GM12878 (cell line): ENCODE data around the gene RNU1-2. TPM values are rescaled to one million over a fixed set of nuclear protein-coding genes. Genes with fewer than 3 reads are reported as not detected.
A peak's percentile ranks its signal among the peaks of the same experiment; 100 is the strongest.

Source experiments
- ATF2 ChIP-seq: IDR thresholded peaks from 2 replicates; pipeline ENCODE4 v1.6.1; 2012; ENCODE audit warnings: low read length, inconsistent platforms
- BCL11A ChIP-seq: IDR thresholded peaks from 2 replicates; pipeline ENCODE4 v1.6.1; 2011; ENCODE audit warnings: low read depth, low read length
- BCLAF1 ChIP-seq: fragments of 450-650 bp; IDR thresholded peaks from 2 replicates; pipeline ENCODE4 v1.6.1; 2017; ENCODE audit warnings: antibody characterized with exemption, mild to moderate bottlenecking, moderate library complexity
- BHLHE40 ChIP-seq, 2 experiments: fragments of 450-650 bp in 1 of 2; IDR thresholded peaks; 2 replicates each; pipeline ENCODE4 v1.6.1; 2011 to 2017; ENCODE audit warnings: low read depth in 2 of 2, borderline replicate concordance in 1 of 2, improper control_type of control experiment in 1 of 2, low read length in 1 of 2, mild to moderate bottlenecking in 1 of 2
- BMI1 ChIP-seq: fragments of 450-650 bp; IDR thresholded peaks from 2 replicates; pipeline ENCODE4 v1.6.1; 2016; ENCODE audit warnings: mild to moderate bottlenecking, moderate library complexity, borderline replicate concordance
- CREM ChIP-seq: IDR thresholded peaks from 2 replicates; pipeline ENCODE4 v1.6.1; 2014; ENCODE audit warnings: antibody characterized with exemption, low read depth
- ETV6 ChIP-seq, 2 experiments: fragments of 450-650 bp in 1 of 2; IDR thresholded peaks in 1 of 2; conservative IDR thresholded peaks in 1 of 2; 2 replicates each; pipeline ENCODE4 v1.6.1; 2014; ENCODE audit warnings: antibody characterized with exemption in 1 of 2, borderline replicate concordance in 1 of 2, low read depth in 1 of 2, mild to moderate bottlenecking in 1 of 2, moderate library complexity in 1 of 2
- GABPA ChIP-seq: IDR thresholded peaks from 2 replicates; pipeline ENCODE4 v1.6.1; 2014; ENCODE audit warnings: antibody characterized with exemption, low read depth, mild to moderate bottlenecking, inconsistent platforms
- MEF2B ChIP-seq: fragments of 450-650 bp; IDR thresholded peaks from 2 replicates; pipeline ENCODE4 v1.6.1; 2018; ENCODE audit warnings: mild to moderate bottlenecking, moderate library complexity; ENCODE audit not compliant: partially characterized antibody, poor library complexity, severe bottlenecking
- MTA3 ChIP-seq: IDR thresholded peaks from 2 replicates; pipeline ENCODE4 v1.6.1; 2012; ENCODE audit warnings: low read length, inconsistent platforms, borderline replicate concordance
- NBN ChIP-seq: fragments of 450-650 bp; IDR thresholded peaks from 2 replicates; pipeline ENCODE4 v1.6.1; 2016
- NFIC ChIP-seq: IDR thresholded peaks from 2 replicates; pipeline ENCODE4 v1.6.1; 2012; ENCODE audit warnings: low read depth, mild to moderate bottlenecking, inconsistent platforms, low read length, moderate library complexity
- POLR2AphosphoS2 ChIP-seq: IDR thresholded peaks from 2 replicates; pipeline ENCODE4 v1.6.1; 2011; ENCODE audit warnings: low read depth, mild to moderate bottlenecking, low read length, improper control_type of control experiment, moderate library complexity
- POLR2AphosphoS5 ChIP-seq: IDR thresholded peaks from 2 replicates; pipeline ENCODE4 v1.6.1; 2011; ENCODE audit warnings: mild to moderate bottlenecking, low read length, inconsistent platforms
- ZBTB4 ChIP-seq: fragments of 450-650 bp; formaldehyde crosslinking; IDR thresholded peaks from 2 replicates; pipeline ENCODE4 v1.4.0; 2022; ENCODE audit warnings: mild to moderate bottlenecking, moderate library complexity
- ZNF24 ChIP-seq: fragments of 450-650 bp; IDR thresholded peaks from 2 replicates; pipeline ENCODE4 v1.6.1; 2017; ENCODE audit warnings: antibody characterized with exemption, mild to moderate bottlenecking
- ZNF687 ChIP-seq: fragments of 450-650 bp; IDR thresholded peaks from 2 replicates; pipeline ENCODE4 v1.6.1; 2017; ENCODE audit warnings: mild to moderate bottlenecking, moderate library complexity
- polyA plus RNA-seq, 11 experiments: library from polyadenylated mRNA; depleted of rRNA in 4 of 11; unstranded in 6 of 11; stranded (reverse) in 5 of 11; fragments of >200 nt; fragmentation: Nextera tagmentation in 4 of 11; fragmentation: Illumina TruSeq in 1 of 11; extraction: Ambion mirVana in 4 of 11; extraction: Trizol in 1 of 11; gene quantifications; 1 replicate in 1 of 11; 2 replicates in 10 of 11; pipeline versions ENCODE4 v1.2.1 to v1.2.3, GENCODE V29; 2011 to 2016; ENCODE audit warnings: inconsistent platforms in 2 of 11, missing spikeins in 2 of 11, low read depth in 1 of 11
- total RNA-seq, 4 experiments: library from RNA; depleted of rRNA in 3 of 4; stranded (reverse); fragments of >200 nt in 3 of 4; fragmentation: Illumina TruSeq in 1 of 4; extraction: Trizol in 1 of 4; gene quantifications; 2 replicates each; pipeline versions ENCODE4 v1.2.1 to v1.2.3, GENCODE V29; 2013 to 2021

RNU1-2 gene
- total and polyA plus RNA-seq, 10 of the 15 experiments (the other 5 are each of a cell fraction or from before 2014, with no cell fraction given): under 0.01 to 20,946 (median 4.7) TPM; not detected in 2

- TF ChIP-seq ZBTB4 (CRISPR knock-in tag) (peak; percentile 81), BCLAF1 (0 out of 2 replicates have a peak, but pooled peaks have one; percentile 35), POLR2AphosphoS5 (peak; percentile 99), BHLHE40 (IDR thresholded peaks at IDR 0.05; ENCODE audit: borderline replicate concordance in 1 of 2, low read depth in 2 of 2, low read length in 1 of 2) (peak in 1 of 2 experiments; percentile 9; a peak in 1 of 4 replicates), MTA3 (peak; percentile 96), CREM (peak; percentile 72), GABPA (peak; percentile 68), ETV6 (conservative IDR thresholded peaks at IDR 0.05 in 1 of 2, IDR thresholded peaks at IDR 0.05 in 1 of 2; ENCODE audit: borderline replicate concordance in 1 of 2, low read depth in 1 of 2) (peak in 1 of 2 experiments; percentile 59; a peak in 1 of 4 replicates), POLR2AphosphoS2 (peak; percentile 96), NFIC (peak; percentile 81; the same call in 1 of the 2 replicates), BCL11A (0 out of 2 replicates have a peak, but pooled peaks have one; percentile 16), NBN (peak; percentile 95), ZNF24 (0 out of 2 replicates have a peak, but pooled peaks have one; percentile 14), ATF2 (peak; percentile 98), MEF2B (peak; percentile 50), BMI1 (peak; percentile 84), ZNF687 (peak; percentile 99)
These were observed at the start of gene RNU1-2 (continued) for GRCh38 chr1:16895598-16896315.
